GM18499 (cell line): ENCODE measurements around the gene PLCG2.

Experiments
- ATAC-seq: cut with Tn5 transposase; IDR thresholded peaks from one replicate; pipeline ENCODE4 v1.9.1; 2021; ENCODE audit warnings: moderate number of reproducible peaks; ENCODE audit not compliant: insufficient read depth, unreplicated experiment

Gene PLCG2

GRCh38 chr16:81902025-81902424 is 122.9 kb downstream of the PLCG2 start:
- no peak for ATAC-seq

- ATAC-seq, result no peak
These were observed 125.2 kb downstream of the PLCG2 start for GRCh38 chr16:81904320-81904719.

GRCh38 chr16:81905277-81905676 is 126.2 kb downstream of the PLCG2 start:
- ATAC-seq, result no peak

GRCh38 chr16:81907681-81908080 is 128.6 kb downstream of the PLCG2 start:
- ATAC-seq, result no peak

DNA sequence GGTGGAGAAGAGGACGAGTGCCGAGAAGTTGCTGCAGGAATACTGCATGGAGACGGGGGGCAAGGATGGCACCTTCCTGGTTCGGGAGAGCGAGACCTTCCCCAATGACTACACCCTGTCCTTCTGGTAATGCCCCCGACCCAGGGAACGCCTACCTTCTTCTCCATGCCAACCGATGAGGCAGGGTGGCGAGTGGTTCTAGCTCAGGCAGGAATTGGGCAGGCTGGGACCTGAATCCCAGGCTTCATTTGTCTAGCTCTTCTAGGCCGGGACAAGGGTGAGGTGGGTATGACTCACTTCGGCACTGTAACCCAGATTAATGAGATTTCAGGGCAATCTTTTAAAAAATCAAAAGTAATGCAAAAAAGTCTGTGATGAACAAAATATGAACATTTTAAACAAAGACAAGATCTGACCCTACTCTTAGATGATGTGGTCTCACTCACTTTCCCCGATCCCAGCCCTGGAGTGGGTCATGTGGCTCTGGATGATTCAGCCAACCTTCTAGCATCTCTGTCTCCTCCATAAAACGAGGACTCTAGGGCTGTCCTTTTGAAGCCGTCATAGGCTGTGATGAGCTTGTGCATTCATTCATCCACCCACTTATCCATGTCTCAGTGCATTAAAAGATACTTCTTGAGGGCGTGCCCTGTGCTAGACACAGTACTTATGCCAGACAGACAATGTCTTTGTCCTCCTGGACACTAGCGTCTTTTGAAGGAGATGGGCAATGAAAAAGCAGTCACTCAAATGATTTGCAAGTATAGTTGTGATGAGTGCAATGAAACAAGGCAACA is 129.6 kb downstream of the PLCG2 start:
- no peak for ATAC-seq

DNA sequence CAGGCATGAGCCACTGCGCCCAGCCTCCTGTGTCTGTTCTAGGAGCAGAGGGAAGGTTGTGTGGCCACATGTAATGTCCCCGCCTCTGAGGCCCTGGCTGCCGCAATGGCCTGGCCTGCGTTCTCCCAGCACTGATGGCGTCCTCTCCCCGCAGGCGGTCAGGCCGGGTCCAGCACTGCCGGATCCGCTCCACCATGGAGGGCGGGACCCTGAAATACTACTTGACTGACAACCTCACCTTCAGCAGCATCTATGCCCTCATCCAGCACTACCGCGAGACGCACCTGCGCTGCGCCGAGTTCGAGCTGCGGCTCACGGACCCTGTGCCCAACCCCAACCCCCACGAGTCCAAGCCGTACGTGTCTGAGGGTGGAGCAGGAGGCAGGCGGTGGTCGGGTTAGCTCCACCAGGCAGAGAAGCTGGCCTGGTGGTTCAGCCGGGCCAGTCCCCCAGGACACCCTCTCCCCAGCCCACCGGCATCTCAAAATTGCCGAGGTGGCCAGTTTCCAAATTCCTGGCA is 131.3 kb downstream of the PLCG2 start:
- ATAC-seq, result no peak

- no peak for ATAC-seq
These were observed 133.3 kb downstream of the PLCG2 start for GRCh38 chr16:81912395-81912794.

DNA sequence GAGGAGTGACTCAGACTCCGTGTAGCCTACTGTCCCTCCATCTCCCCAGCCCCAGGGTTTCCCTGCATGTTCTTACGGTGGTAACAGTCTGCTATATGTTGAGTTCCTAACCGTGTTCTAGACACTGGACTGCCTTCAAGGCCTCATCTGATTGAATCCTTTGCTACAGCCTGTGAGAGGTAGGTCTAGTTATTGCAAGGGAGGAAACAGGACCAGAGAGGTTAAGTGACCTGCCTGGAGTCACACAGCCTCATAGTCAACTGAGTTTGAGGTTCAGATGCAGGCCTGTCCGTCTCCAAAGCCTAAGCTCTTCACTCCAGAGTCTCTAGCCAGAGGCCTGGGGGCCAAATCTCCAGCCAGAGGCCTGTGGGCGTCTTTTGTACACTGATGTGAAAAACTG is 134.1 kb downstream of the PLCG2 start:
- ATAC-seq, result no peak

GRCh38 chr16:81917375-81917774 is 138.3 kb downstream of the PLCG2 start:
- no peak for ATAC-seq

DNA sequence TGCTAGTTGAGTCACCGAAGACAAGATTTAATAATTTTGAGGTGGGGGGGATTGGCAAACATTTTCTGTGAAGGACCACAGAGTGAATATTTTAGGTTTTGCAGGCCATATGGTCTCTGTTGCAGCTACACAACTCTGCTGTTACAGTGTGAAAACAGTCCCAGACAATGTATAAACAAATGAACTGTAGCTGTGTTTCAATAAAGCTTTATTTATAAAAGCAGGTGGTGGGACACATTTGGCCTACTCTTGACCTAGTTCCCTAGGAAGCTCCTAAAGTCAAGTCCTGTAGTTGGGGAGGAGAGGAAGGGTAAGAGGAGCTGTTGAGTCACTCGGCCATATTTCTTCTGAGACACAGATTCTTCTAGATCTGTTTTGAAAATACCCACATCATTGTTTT is 139.8 kb downstream of the PLCG2 start:
- no peak for ATAC-seq

DNA sequence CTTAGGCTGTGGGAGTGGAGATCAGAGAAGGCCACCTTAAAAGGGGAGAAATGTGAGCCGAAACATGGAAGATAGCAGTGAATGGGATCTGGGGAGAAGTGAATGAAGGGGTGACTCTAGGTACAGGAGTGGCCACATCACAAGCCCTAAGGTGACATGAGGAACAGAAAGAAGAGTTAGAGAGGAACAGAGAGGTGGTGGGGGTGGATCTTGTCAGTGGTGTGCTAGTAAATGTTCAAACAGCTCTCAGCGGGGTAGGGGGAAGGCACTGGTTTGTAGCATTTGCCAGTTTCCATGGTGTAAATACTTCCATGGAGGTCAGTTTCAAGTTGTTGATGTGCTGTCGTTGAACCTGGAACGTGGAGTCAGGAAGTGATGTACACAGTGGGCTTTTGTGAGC is 141.4 kb downstream of the PLCG2 start:
- ATAC-seq, result no peak

DNA sequence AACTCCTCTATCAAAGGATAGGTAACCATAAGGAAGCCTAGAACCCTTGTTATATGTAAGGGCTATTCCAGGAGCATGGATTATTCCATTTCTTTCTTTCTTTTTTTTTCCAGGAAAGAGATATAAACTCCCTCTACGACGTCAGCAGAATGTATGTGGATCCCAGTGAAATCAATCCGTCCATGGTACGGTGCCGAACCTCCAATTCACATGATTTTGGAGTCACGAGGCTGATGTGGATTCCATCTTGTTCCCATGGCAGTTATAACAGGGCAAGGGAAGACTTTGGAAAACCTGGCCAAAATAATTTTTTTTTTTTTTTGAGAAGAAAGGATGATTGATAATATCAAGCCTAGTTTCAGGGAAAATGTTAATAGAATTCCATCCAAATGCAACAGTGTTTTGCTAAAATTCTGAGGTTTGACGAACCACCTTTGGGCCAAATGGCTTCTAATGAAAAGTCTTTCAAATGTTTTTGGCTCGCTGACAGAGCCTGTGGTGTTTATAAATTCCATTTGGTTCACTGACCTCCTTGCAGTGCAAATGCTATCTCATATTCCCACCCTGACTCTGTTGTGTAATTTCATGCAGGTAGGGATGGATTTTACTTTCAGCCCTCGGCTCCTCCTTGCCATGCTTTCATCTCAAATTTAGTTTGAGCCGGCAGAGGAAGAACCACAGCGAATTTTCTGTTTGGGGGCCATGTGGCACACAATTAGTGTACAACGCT is 142.2 kb downstream of the PLCG2 start:
- no peak for ATAC-seq

DNA sequence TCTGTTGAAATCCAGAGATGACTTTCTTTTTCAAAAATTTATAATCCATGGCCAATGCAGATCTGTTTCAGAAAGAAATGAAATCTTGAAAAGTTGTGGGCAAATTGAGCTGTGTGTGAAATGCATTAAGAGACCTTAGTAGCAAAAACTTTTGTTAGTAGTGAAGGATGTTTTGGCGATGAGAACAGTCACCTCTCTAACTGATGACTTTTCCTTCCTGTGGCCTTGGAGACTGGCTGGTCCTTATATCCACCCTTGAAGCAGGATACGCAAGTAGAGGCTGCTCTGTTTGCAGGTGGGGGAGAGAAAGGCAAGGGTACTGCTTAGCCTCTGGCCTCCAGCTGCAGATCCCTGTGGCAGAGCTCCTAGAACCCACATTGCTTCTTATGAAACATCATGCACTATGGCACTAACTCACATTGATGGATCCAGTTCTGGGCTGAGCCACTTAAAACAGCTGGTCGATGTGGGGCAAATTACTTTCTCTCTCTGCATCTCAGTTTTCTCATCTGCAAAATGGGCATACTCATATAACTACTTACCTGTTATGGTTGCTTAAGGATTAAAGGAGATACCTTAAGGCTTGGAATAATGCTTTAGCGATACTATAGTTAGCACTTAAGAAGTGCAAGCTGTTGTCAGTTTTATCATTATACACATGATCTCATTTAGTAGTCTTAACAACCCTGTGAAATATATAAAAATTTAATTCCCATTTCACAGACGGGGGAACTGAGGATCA is 142.9 kb downstream of the PLCG2 start:
- no peak for ATAC-seq

DNA sequence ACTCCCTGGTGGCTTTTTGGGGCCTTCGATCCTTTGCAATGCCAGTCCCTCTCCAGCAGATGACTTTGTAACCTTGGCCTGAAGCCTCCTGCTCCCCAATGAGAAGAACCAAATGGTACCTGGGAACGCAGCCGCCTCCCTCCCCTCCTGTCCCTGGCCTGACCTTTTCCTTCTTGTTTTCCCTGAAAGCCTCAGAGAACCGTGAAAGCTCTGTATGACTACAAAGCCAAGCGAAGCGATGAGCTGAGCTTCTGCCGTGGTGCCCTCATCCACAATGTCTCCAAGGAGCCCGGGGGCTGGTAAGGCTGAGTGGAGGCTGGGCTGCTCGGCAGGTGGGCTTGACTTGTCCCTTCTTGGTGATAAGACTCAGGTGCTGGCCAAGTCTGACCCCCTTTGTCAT is 144.2 kb downstream of the PLCG2 start:
- ATAC-seq, result no peak

DNA sequence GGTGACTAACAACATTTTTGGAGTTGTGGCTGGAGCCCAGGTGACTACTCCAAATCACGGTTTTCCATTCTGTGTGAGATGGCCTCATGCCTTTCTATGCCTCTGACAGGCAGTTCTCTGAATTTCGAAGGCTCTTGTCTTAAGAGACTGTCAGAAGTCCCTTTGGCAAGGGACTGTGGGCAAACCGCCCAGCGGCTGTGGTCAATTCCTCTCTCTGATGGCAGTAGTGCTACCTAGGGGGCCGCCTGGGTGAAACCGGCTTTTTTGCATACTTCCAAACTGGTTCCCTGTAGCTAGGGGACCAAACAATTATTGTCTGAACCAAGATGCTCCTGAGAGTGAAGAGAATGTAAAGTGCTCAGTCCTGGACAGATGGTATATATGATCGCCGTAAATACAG is 145.9 kb downstream of the PLCG2 start:
- no peak for ATAC-seq

- ATAC-seq, result no peak
These were observed 146.9 kb downstream of the PLCG2 start for GRCh38 chr16:81926036-81926435.

GRCh38 chr16:81927561-81928185 is 148.6 kb downstream of the PLCG2 start:
- ATAC-seq, result no peak

GRCh38 chr16:81928271-81928918 is 149.3 kb downstream of the PLCG2 start:
- ATAC-seq, result no peak

GRCh38 chr16:81928975-81929374 is 149.9 kb downstream of the PLCG2 start:
- no peak for ATAC-seq

DNA sequence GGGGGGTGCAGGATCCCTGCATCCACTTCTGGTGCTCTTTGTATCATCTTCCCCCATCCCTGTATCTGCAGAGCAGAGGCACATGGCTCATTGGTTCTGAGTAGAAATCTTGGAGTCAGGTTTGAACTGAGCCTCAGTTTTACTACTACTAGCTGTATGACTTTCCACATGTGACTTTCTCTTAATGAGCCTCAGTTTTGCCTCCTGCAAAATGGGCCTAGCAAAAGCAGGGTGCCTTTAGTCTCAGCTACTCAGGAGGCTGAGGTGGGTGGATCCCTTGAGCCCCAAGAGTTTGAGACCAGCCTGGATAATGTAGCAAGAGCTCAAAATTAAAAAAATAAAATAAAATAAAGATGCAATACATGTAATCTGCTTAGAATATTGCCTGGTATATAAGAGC is 150.8 kb downstream of the PLCG2 start:
- no peak for ATAC-seq
